ENCODE data around the gene PRPF40B.

Gene PRPF40B

DNA sequence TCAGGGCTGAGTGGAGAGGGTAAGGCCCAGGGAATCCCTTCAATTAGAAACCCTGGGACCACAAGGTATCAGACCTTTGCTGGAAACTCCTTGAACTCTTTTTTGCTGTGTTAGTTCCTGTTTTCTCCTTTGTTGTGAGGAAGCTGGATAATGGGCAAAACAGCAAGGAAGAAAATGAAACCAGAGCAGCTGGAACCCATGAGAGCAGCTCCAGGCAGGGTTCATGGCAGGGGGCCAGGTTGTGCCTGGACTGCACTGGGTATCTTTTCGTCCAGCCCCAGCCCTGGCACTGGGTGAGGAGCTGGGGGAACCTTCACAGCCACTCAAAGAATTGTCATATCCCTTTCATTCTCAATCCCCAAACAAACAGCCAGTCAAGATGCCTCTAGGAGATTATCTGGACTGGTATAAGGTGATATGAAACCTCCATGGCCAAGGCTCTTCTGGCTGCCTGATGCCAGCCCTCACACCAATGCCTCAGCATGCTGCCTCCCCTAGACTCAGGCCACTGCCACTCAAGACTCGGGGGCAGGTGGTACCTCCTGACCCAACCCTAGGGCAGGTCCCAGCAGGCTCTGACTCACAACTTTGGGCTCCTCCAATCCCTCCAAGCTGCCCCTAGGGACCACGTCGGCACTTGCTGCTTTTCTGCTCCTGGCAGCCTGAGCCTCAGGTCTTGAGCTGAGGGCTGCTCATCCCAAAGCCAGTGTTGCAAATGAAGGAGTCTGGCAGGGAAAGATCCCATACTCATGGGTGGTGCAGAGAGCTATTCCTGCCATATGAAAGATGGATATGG is 34.4 kb upstream of the PRPF40B start:
- Histone ChIP-seq H3K4me2 (ENCODE audit: low read length) (no peak overlapping the region), H3K9me3 (ENCODE audit: insufficient read depth, low read depth, low read length) (no peaks in the 10 kb centered on the region), H3K79me1 (ENCODE audit: low read length) (no peaks in the 10 kb centered on the region), H4K8ac (ENCODE audit: low read depth, low read length) (no peak overlapping the region), H2AFZ (ENCODE audit: insufficient read depth, low read length, poor library complexity) (no peak overlapping the region), H2AK5ac (ENCODE audit: low read length) (no peak overlapping the region), H3K4me3 (ENCODE audit: low read depth, low read length) (no peak overlapping the region), H2BK120ac (ENCODE audit: insufficient read depth, low read length, poor library complexity) (no peak overlapping the region), H3K79me2 (ENCODE audit: control insufficient read depth, insufficient read depth, low read length, poor library complexity) (no peaks in the 10 kb centered on the region), H3K27me3 (ENCODE audit: insufficient read depth, low read length) (no peaks in the 10 kb centered on the region), H3K36me3 (ENCODE audit: control insufficient read depth in 1 of 2, insufficient read depth in 2 of 2, low read length in 2 of 2) (peaks cover 0 to 4% of the 10 kb centered on the region in 2 experiments), H4K91ac (ENCODE audit: low read depth, low read length) (no peak overlapping the region), H3K4ac (ENCODE audit: low read depth, low read length) (no peak overlapping the region), H3K9ac (ENCODE audit: low read length) (no peak overlapping the region), H3K14ac (ENCODE audit: low read length) (no peak overlapping the region), H3K18ac (ENCODE audit: low read length) (no peak overlapping the region), H2BK5ac (ENCODE audit: low read depth, low read length, poor library complexity) (no peak overlapping the region), H3K27ac (ENCODE audit: low read depth, low read length) (no peak overlapping the region), H2BK12ac (ENCODE audit: low read length) (no peak overlapping the region), H3K4me1 (ENCODE audit: control insufficient read depth in 1 of 2, insufficient read depth in 2 of 2, low read length in 2 of 2) (no peaks in the 10 kb centered on the region), H4K12ac (ENCODE audit: low read depth, low read length) (no peak overlapping the region), H3K23ac (ENCODE audit: low read length) (no peak overlapping the region)
- no peak for DNase-seq
- no CpG with 5 or more reads among the region's 4 CpGs for WGBS (ENCODE audit: extremely low coverage, insufficient coverage, insufficient read length)

DNA sequence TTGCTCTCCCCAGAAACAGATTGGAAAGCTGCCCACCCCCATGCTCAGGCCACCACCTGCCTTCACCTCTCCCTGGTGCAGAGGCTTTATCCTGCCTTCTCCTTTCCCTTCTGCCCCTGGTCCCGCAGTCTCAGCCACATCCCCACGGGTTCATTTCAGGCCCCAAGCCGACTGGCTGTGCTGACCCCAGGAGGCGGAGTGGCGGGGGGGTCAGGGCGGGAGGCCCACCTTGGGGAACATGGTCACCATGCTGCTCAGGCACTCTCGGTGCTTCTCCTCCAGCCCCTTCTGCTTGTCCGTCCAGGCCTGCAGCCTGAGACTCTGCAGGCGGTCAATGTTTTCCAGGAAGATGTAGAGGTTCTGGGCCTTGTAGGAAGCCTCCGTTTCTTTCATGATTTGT is 24.8 kb upstream of the PRPF40B start:
- Histone ChIP-seq H3K4me1 (ENCODE audit: control insufficient read depth in 1 of 2, insufficient read depth in 2 of 2, low read length in 2 of 2) (no peaks in the 10 kb centered on the region), H3K18ac (ENCODE audit: low read length) (no peak overlapping the region), H3K9ac (ENCODE audit: low read length) (no peak overlapping the region), H3K4ac (ENCODE audit: low read depth, low read length) (no peak overlapping the region), H3K27me3 (ENCODE audit: insufficient read depth, low read length) (no peaks in the 10 kb centered on the region), H3K79me1 (ENCODE audit: low read length) (no peaks in the 10 kb centered on the region), H3K23ac (ENCODE audit: low read length) (no peak overlapping the region), H3K4me2 (ENCODE audit: low read length) (no peak overlapping the region), H3K27ac (ENCODE audit: low read depth, low read length) (no peak overlapping the region), H2BK120ac (ENCODE audit: insufficient read depth, low read length, poor library complexity) (no peak overlapping the region), H3K9me3 (ENCODE audit: insufficient read depth, low read depth, low read length) (peaks cover 4% of the 10 kb centered on the region), H2BK12ac (ENCODE audit: low read length) (no peak overlapping the region), H3K79me2 (ENCODE audit: control insufficient read depth, insufficient read depth, low read length, poor library complexity) (no peaks in the 10 kb centered on the region), H4K91ac (ENCODE audit: low read depth, low read length) (no peak overlapping the region), H4K12ac (ENCODE audit: low read depth, low read length) (no peak overlapping the region), H3K36me3 (ENCODE audit: control insufficient read depth in 1 of 2, insufficient read depth in 2 of 2, low read length in 2 of 2) (no peaks in the 10 kb centered on the region), H4K8ac (ENCODE audit: low read depth, low read length) (no peak overlapping the region), H2BK5ac (ENCODE audit: low read depth, low read length, poor library complexity) (no peak overlapping the region), H2AK5ac (ENCODE audit: low read length) (no peak overlapping the region), H3K4me3 (ENCODE audit: low read depth, low read length) (no peak overlapping the region), H2AFZ (ENCODE audit: insufficient read depth, low read length, poor library complexity) (no peak overlapping the region), H3K14ac (ENCODE audit: low read length) (no peak overlapping the region)
- DNase-seq = no peak
- WGBS (ENCODE audit: extremely low coverage, insufficient coverage, insufficient read length) = no CpG with 5 or more reads among the region's 10 CpGs

DNA sequence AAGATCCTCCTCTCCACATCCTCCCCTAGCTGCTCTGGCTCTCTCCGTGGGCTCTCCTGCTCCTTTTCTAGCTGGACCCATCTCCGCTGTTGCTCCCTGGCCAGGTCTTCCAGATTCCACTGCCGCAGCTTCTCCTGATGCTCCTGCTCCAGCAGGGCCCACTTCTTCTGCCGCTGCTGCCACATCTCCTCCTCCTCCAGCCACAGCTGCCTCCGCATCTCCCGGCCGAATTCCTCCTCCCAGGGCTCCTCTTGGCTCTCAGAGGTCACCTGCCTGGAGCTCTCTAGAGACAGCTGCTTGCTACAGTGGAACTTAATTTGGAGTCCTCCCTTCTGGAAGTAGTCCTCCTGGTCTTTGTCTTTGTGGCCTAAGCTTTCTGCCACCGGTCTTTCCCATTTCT is 23.4 kb upstream of the PRPF40B start:
- Histone ChIP-seq H3K36me3 (ENCODE audit: control insufficient read depth in 1 of 2, insufficient read depth in 2 of 2, low read length in 2 of 2) (no peaks in the 10 kb centered on the region), H4K8ac (ENCODE audit: low read depth, low read length) (no peak overlapping the region), H3K27me3 (ENCODE audit: insufficient read depth, low read length) (no peaks in the 10 kb centered on the region), H3K9ac (ENCODE audit: low read length) (no peak overlapping the region), H4K12ac (ENCODE audit: low read depth, low read length) (no peak overlapping the region), H3K4me1 (ENCODE audit: control insufficient read depth in 1 of 2, insufficient read depth in 2 of 2, low read length in 2 of 2) (no peaks in the 10 kb centered on the region), H3K4ac (ENCODE audit: low read depth, low read length) (no peak overlapping the region), H3K18ac (ENCODE audit: low read length) (no peak overlapping the region), H3K79me1 (ENCODE audit: low read length) (no peaks in the 10 kb centered on the region), H3K4me2 (ENCODE audit: low read length) (no peak overlapping the region), H3K9me3 (ENCODE audit: insufficient read depth, low read depth, low read length) (peaks cover 4% of the 10 kb centered on the region), H2AFZ (ENCODE audit: insufficient read depth, low read length, poor library complexity) (no peak overlapping the region), H3K23ac (ENCODE audit: low read length) (no peak overlapping the region), H3K4me3 (ENCODE audit: low read depth, low read length) (no peak overlapping the region), H2BK5ac (ENCODE audit: low read depth, low read length, poor library complexity) (no peak overlapping the region), H3K27ac (ENCODE audit: low read depth, low read length) (no peak overlapping the region), H2BK120ac (ENCODE audit: insufficient read depth, low read length, poor library complexity) (no peak overlapping the region), H4K91ac (ENCODE audit: low read depth, low read length) (no peak overlapping the region), H2BK12ac (ENCODE audit: low read length) (no peak overlapping the region), H3K14ac (ENCODE audit: low read length) (no peak overlapping the region), H2AK5ac (ENCODE audit: low read length) (no peak overlapping the region), H3K79me2 (ENCODE audit: control insufficient read depth, insufficient read depth, low read length, poor library complexity) (no peaks in the 10 kb centered on the region)
- no CpG with 5 or more reads among the region's 8 CpGs for WGBS (ENCODE audit: extremely low coverage, insufficient coverage, insufficient read length)
- no peak for DNase-seq

DNA sequence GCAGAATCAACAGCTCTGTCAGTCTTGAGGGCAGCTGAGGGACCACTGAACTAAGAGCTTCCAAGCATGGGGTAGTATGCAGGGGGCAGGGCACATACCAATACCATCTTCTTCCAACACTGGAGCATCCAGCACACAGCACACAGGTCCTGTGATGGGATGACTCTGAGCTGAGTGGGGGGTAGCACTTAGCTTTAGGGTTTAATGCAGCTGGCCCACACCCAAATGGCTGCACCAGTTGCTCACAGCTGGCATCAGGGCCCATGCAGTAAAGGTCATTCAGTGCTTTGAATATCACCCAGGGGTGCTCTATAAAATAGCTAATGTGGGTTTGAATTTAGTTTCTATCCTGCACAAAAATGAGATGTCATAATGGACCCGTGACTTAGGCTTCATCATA is 19.6 kb upstream of the PRPF40B start:
- H3K9me3 ChIP-seq (ENCODE audit: insufficient read depth, low read depth, low read length) = peaks cover 4% of the 10 kb centered on the region
- no peak overlapping the region for H2BK12ac ChIP-seq (ENCODE audit: low read length)
- H3K23ac ChIP-seq (ENCODE audit: low read length) = no peak overlapping the region
- no peak overlapping the region for H2BK5ac ChIP-seq (ENCODE audit: low read depth, low read length, poor library complexity)
- H3K18ac ChIP-seq (ENCODE audit: low read length) = no peak overlapping the region
- no peaks in the 10 kb centered on the region for H3K36me3 ChIP-seq (ENCODE audit: control insufficient read depth in 1 of 2, insufficient read depth in 2 of 2, low read length in 2 of 2)
- no peaks in the 10 kb centered on the region for H3K79me2 ChIP-seq (ENCODE audit: control insufficient read depth, insufficient read depth, low read length, poor library complexity)
- H3K4me3 ChIP-seq (ENCODE audit: low read depth, low read length) = no peak overlapping the region
- no peak overlapping the region for H3K9ac ChIP-seq (ENCODE audit: low read length)
- DNase-seq = no peak
- no peaks in the 10 kb centered on the region for H3K4me1 ChIP-seq (ENCODE audit: control insufficient read depth in 1 of 2, insufficient read depth in 2 of 2, low read length in 2 of 2)
- H3K79me1 ChIP-seq (ENCODE audit: low read length) = no peaks in the 10 kb centered on the region
- H2AFZ ChIP-seq (ENCODE audit: insufficient read depth, low read length, poor library complexity) = no peak overlapping the region
- no peak overlapping the region for H4K91ac ChIP-seq (ENCODE audit: low read depth, low read length)
- WGBS (ENCODE audit: extremely low coverage, insufficient coverage, insufficient read length) = no CpG with 5 or more reads among the region's 1 CpG
- no peak overlapping the region for H3K4ac ChIP-seq (ENCODE audit: low read depth, low read length)
- H4K8ac ChIP-seq (ENCODE audit: low read depth, low read length) = no peak overlapping the region
- no peak overlapping the region for H4K12ac ChIP-seq (ENCODE audit: low read depth, low read length)
- H2AK5ac ChIP-seq (ENCODE audit: low read length) = no peak overlapping the region
- H3K4me2 ChIP-seq (ENCODE audit: low read length) = no peak overlapping the region
- H3K14ac ChIP-seq (ENCODE audit: low read length) = no peak overlapping the region
- H3K27me3 ChIP-seq (ENCODE audit: insufficient read depth, low read length) = no peaks in the 10 kb centered on the region
- no peak overlapping the region for H2BK120ac ChIP-seq (ENCODE audit: insufficient read depth, low read length, poor library complexity)
- no peak overlapping the region for H3K27ac ChIP-seq (ENCODE audit: low read depth, low read length)
